Neural cell (in vitro differentiated cells): ENCODE measurements around the gene MLIP.

Experiments
- CTCF ChIP-seq: fragments of 450-650 bp; IDR thresholded peaks from 2 replicates; pipeline ENCODE4 v1.5.1; 2014; ENCODE audit warnings: antibody characterized with exemption, mild to moderate bottlenecking, moderate library complexity; ENCODE audit not compliant: poor library complexity, severe bottlenecking
- EZH2 ChIP-seq: fragments of 200-600, 300-800 bp; shearing (Covaris generic), sonication (generic); IDR thresholded peaks from 2 replicates; pipeline ENCODE4 v1.6.1; 2014; ENCODE audit warnings: antibody characterized with exemption, low read length, borderline replicate concordance, mild to moderate bottlenecking; ENCODE audit not compliant: insufficient read depth, poor library complexity, severe bottlenecking
- MXI1 ChIP-seq: fragments of 450-650 bp; conservative IDR thresholded peaks from 2 replicates; pipeline ENCODE4 v1.6.1; 2014; ENCODE audit warnings: antibody characterized with exemption, mild to moderate bottlenecking; ENCODE audit not compliant: poor library complexity, severe bottlenecking
- POLR2AphosphoS5 ChIP-seq: IDR thresholded peaks from 2 replicates; pipeline ENCODE4 v1.6.1; 2012

- TF ChIP-seq CTCF, result no peak
- TF ChIP-seq MXI1, result no peak
- no peak for TF ChIP-seq EZH2
- no peak for TF ChIP-seq POLR2AphosphoS5
Measured at GRCh38 chr6:54112151-54112650, 958 bp downstream of the MLIP start.
